ENCODE measurements around the gene ABL1.

Gene ABL1

GRCh38 chr9:130829762-130830161 lies 5.3 kb upstream of the ABL1 start:
- Histone ChIP-seq H3K9ac (ENCODE audit: low read depth, low read length, poor library complexity, severe bottlenecking) (no peak overlapping the region), H3K4me3 (ENCODE audit: low read length, poor library complexity, severe bottlenecking) (no peak overlapping the region), H3K36me3 (ENCODE audit: insufficient read depth, low read length) (no peaks in the 10 kb centered on the region), H2AFZ (ENCODE audit: low read length) (no peak overlapping the region), H3K9me2 (replicated peaks; ENCODE audit: low read depth, low read length) (no peaks in the 10 kb centered on the region), H3K4me2 (ENCODE audit: low read depth, low read length, poor library complexity, severe bottlenecking) (no peak overlapping the region), H3K79me2 (ENCODE audit: insufficient read depth, low read length) (peaks cover 13% of the 10 kb centered on the region; the same call in 1 of the 2 replicates), H3K9me3 (ENCODE audit: insufficient read depth, low read depth, low read length) (peaks cover 5% of the 10 kb centered on the region; the same call in 1 of the 2 replicates), H3K27me3 (ENCODE audit: insufficient read depth, low read length, poor library complexity, severe bottlenecking) (no peaks in the 10 kb centered on the region), H3F3A (ENCODE audit: low read depth) (no peaks in the 10 kb centered on the region), H3K4me1 (ENCODE audit: insufficient read depth, low read length, poor library complexity, severe bottlenecking) (peaks cover 11% of the 10 kb centered on the region), H4K20me1 (ENCODE audit: insufficient read depth, low read length, poor library complexity, severe bottlenecking) (no peaks in the 10 kb centered on the region)
- TF ChIP-seq EZH2phosphoT487 (IDR thresholded peaks at IDR 0.05; ENCODE audit: borderline replicate concordance), result no peak
- TF ChIP-seq, protein P1, sequence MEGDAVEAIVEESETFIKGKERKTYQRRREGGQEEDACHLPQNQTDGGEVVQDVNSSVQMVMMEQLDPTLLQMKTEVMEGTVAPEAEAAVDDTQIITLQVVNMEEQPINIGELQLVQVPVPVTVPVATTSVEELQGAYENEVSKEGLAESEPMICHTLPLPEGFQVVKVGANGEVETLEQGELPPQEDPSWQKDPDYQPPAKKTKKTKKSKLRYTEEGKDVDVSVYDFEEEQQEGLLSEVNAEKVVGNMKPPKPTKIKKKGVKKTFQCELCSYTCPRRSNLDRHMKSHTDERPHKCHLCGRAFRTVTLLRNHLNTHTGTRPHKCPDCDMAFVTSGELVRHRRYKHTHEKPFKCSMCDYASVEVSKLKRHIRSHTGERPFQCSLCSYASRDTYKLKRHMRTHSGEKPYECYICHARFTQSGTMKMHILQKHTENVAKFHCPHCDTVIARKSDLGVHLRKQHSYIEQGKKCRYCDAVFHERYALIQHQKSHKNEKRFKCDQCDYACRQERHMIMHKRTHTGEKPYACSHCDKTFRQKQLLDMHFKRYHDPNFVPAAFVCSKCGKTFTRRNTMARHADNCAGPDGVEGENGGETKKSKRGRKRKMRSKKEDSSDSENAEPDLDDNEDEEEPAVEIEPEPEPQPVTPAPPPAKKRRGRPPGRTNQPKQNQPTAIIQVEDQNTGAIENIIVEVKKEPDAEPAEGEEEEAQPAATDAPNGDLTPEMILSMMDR (conservative IDR thresholded peaks at IDR 0.05; ENCODE audit: low read length), result no peak

DNA sequence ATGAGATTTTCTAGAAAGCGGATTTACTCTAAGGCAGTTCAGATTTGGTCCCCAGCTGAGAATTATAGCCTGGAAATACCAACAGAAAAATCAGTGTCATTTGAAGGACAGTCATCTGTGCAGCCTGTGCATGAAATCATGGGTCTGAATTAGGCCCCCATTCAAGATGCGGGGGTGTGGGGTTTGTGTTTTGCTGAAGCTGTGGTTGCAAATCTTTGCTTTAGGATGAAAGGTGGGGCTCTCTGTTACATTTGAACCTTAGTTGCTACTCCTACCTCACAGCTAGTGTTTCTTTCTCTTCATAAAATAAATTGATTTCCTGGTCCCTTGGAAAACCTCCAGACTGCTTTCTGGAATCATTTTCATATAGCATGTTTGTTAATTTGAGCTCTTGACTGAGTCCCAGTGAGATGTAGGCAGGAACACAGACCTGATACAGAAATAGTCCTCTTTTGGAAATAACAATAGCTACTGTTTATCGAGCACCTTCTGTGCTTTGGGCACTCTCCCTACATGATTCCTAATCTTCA lies 4.8 kb upstream of the ABL1 start:
- Histone ChIP-seq H3F3A (ENCODE audit: low read depth) (no peaks in the 10 kb centered on the region), H3K9ac (ENCODE audit: low read depth, low read length, poor library complexity, severe bottlenecking) (no peak overlapping the region), H3K9me3 (ENCODE audit: insufficient read depth, low read depth, low read length) (peaks cover 5% of the 10 kb centered on the region; the same call in 1 of the 2 replicates), H3K27me3 (ENCODE audit: insufficient read depth, low read length, poor library complexity, severe bottlenecking) (no peaks in the 10 kb centered on the region), H3K4me1 (ENCODE audit: insufficient read depth, low read length, poor library complexity, severe bottlenecking) (peaks cover 8% of the 10 kb centered on the region), H2AFZ (ENCODE audit: low read length) (no peak overlapping the region), H3K36me3 (ENCODE audit: insufficient read depth, low read length) (no peaks in the 10 kb centered on the region), H3K9me2 (replicated peaks; ENCODE audit: low read depth, low read length) (no peaks in the 10 kb centered on the region), H3K4me3 (ENCODE audit: low read length, poor library complexity, severe bottlenecking) (no peak overlapping the region), H3K79me2 (ENCODE audit: insufficient read depth, low read length) (peaks cover 14% of the 10 kb centered on the region; the same call in 1 of the 2 replicates), H4K20me1 (ENCODE audit: insufficient read depth, low read length, poor library complexity, severe bottlenecking) (no peaks in the 10 kb centered on the region), H3K4me2 (ENCODE audit: low read depth, low read length, poor library complexity, severe bottlenecking) (no peak overlapping the region)
- TF ChIP-seq EZH2phosphoT487 (IDR thresholded peaks at IDR 0.05; ENCODE audit: borderline replicate concordance), result no peak
- TF ChIP-seq, protein P1 (conservative IDR thresholded peaks at IDR 0.05; ENCODE audit: low read length), result no peak

DNA sequence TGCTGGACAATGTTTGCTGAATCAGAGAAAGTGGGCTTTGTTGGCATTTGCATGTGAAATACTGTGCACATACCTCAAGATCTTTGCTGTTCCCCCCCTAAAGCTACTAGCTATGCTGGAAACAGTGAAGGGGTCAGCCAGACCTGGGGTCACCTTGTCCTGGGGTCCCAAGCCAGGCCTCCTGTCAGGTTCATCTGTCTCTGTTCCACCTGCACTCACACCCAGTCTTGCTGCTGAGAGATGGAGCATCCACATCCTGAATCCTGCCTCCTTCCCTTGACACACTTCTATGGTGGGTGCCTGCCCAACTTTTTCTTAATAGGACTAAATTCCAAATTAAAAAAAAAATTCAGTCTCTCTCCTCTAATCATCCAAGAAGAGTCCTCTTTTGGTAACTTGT lies 4.0 kb upstream of the ABL1 start:
- H3K9me2 ChIP-seq (replicated peaks; ENCODE audit: low read depth, low read length), result no peaks in the 10 kb centered on the region
- no peak overlapping the region for H3K4me3 ChIP-seq (ENCODE audit: low read length, poor library complexity, severe bottlenecking)
- H3F3A ChIP-seq (ENCODE audit: low read depth), result no peaks in the 10 kb centered on the region
- no peaks in the 10 kb centered on the region for H3K36me3 ChIP-seq (ENCODE audit: insufficient read depth, low read length)
- no peak overlapping the region for H2AFZ ChIP-seq (ENCODE audit: low read length)
- no peak overlapping the region for H3K4me2 ChIP-seq (ENCODE audit: low read depth, low read length, poor library complexity, severe bottlenecking)
- H3K9me3 ChIP-seq (ENCODE audit: insufficient read depth, low read depth, low read length), result peaks cover 5% of the 10 kb centered on the region; the same call in 1 of the 2 replicates
- H3K4me1 ChIP-seq (ENCODE audit: insufficient read depth, low read length, poor library complexity, severe bottlenecking), result peaks cover 5% of the 10 kb centered on the region
- peaks cover 22% of the 10 kb centered on the region for H3K79me2 ChIP-seq (ENCODE audit: insufficient read depth, low read length)
- H4K20me1 ChIP-seq (ENCODE audit: insufficient read depth, low read length, poor library complexity, severe bottlenecking), result peaks cover 3% of the 10 kb centered on the region
- H3K9ac ChIP-seq (ENCODE audit: low read depth, low read length, poor library complexity, severe bottlenecking), result no peak overlapping the region
- no peak for TF ChIP-seq EZH2phosphoT487 (IDR thresholded peaks at IDR 0.05; ENCODE audit: borderline replicate concordance)
- TF ChIP-seq, protein P1 (conservative IDR thresholded peaks at IDR 0.05; ENCODE audit: low read length), result no peak
- no peaks in the 10 kb centered on the region for H3K27me3 ChIP-seq (ENCODE audit: insufficient read depth, low read length, poor library complexity, severe bottlenecking)
